Measurements from ENCODE around the gene LPA.
"Not testable (repeated sequence)": the region's sequence is repeated elsewhere in the genome, so short reads cannot be mapped to it uniquely, and the experiment has no call there.

DNA sequence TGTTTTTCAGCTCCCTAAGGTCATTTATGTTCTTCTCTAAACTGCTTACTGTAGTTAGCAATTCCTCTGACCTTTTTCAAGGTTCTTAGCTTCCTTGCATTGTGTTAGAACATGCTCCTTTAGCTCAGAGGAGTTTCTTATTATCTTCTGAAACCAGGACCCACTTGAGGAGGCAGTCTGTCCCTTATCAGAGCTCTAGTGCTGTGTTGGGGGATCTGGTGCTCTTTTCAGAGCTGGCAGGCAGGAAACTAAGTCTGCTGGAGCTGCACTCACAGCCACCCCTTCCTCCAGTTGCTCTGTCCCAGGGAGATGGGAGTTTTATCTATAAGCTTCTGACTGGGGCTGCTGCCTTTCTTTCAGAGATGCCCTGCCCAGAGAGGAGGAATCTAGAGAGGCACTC lies 92.9 kb downstream of the LPA start:
- TF ChIP-seq, protein P1, sequence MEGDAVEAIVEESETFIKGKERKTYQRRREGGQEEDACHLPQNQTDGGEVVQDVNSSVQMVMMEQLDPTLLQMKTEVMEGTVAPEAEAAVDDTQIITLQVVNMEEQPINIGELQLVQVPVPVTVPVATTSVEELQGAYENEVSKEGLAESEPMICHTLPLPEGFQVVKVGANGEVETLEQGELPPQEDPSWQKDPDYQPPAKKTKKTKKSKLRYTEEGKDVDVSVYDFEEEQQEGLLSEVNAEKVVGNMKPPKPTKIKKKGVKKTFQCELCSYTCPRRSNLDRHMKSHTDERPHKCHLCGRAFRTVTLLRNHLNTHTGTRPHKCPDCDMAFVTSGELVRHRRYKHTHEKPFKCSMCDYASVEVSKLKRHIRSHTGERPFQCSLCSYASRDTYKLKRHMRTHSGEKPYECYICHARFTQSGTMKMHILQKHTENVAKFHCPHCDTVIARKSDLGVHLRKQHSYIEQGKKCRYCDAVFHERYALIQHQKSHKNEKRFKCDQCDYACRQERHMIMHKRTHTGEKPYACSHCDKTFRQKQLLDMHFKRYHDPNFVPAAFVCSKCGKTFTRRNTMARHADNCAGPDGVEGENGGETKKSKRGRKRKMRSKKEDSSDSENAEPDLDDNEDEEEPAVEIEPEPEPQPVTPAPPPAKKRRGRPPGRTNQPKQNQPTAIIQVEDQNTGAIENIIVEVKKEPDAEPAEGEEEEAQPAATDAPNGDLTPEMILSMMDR (conservative IDR thresholded peaks at IDR 0.05; ENCODE audit: low read depth, low read length): not testable (repeated sequence)
- TF ChIP-seq EZH2 (IDR thresholded peaks at IDR 0.05; ENCODE audit: low read length, unreplicated experiment); EZH2phosphoT487 (IDR thresholded peaks at IDR 0.05; ENCODE audit: borderline replicate concordance, low read length): not testable (repeated sequence)

All from PC-3 (cell line).